CD4-positive, alpha-beta T cell (primary cell): ENCODE measurements around the gene CRELD1. TPM values are rescaled to one million over a fixed set of nuclear protein-coding genes. Genes with fewer than 3 reads are reported as not detected.

ENCODE experiments used
- ATAC-seq: fragments of 200-7000 bp; cut with Tn5 transposase; one replicate; pipeline ENCODE4 v1.10.0; 2022; ENCODE audit warnings: mild to moderate bottlenecking; ENCODE audit not compliant: poor library complexity
- CTCF ChIA-PET: fragments of 350-600 bp; sonication (Branson Sonifier 250); formaldehyde crosslinking; loops from one replicate; lab custom pipeline; 2021; ENCODE audit warnings: antibody characterized with exemption, inconsistent platforms; lab: Charles Lee
- POLR2A ChIA-PET: fragments of 350-600 bp; sonication (Branson Sonifier 250); formaldehyde crosslinking; loops from one replicate; lab custom pipeline; 2021; ENCODE audit warnings: antibody characterized with exemption, inconsistent platforms; lab: Charles Lee
- DNase-seq, 14 experiments: peaks; one replicate each; pipeline ENCODE4 v3.0.0-alpha.2; 2013 to 2020; ENCODE audit warnings: mixed read lengths in 2 of 14
- H3K27ac ChIP-seq, 2 donors: one replicate each; pipeline versions ENCODE4 v1.5.1 to v1.7.0; 2013; ENCODE audit warnings: low read length in 2 of 2, low read depth in 1 of 2, mild to moderate bottlenecking in 1 of 2
- H3K27me3 ChIP-seq, 2 experiments: 1 replicate in 1 of 2; 2 replicates in 1 of 2; pipeline versions ENCODE4 v1.6.1 to v1.7.0; 2013; ENCODE audit warnings: low read length in 2 of 2, control low read depth in 1 of 2, mild to moderate bottlenecking in 1 of 2, moderate library complexity in 1 of 2; ENCODE audit not compliant: insufficient read depth in 2 of 2, control insufficient read depth in 1 of 2
- H3K36me3 ChIP-seq: one replicate; pipeline ENCODE4 v1.6.1; 2013; ENCODE audit warnings: low read length, control low read depth; ENCODE audit not compliant: insufficient read depth
- H3K4me1 ChIP-seq: one replicate; pipeline ENCODE4 v1.6.1; 2013; ENCODE audit warnings: low read length, control low read depth; ENCODE audit not compliant: insufficient read depth
- H3K4me3 ChIP-seq: one replicate; pipeline ENCODE4 v1.5.1; 2013; ENCODE audit warnings: mild to moderate bottlenecking, low read length, moderate library complexity
- H3K9me3 ChIP-seq, 2 experiments: 1 replicate in 1 of 2; 2 replicates in 1 of 2; pipeline versions ENCODE4 v1.6.1 to v1.7.0; 2013; ENCODE audit warnings: low read length in 2 of 2, mild to moderate bottlenecking in 2 of 2, control low read depth in 1 of 2, moderate library complexity in 1 of 2; ENCODE audit not compliant: control insufficient read depth in 1 of 2, insufficient read depth in 1 of 2
- H3K27ac Mint-ChIP-seq: one replicate; pipeline ENCODE4 v1.8.0; 2020; ENCODE audit warnings: mixed read lengths
- H3K27me3 Mint-ChIP-seq: one replicate; pipeline ENCODE4 v1.8.0; 2021; ENCODE audit warnings: mixed read lengths
- H3K36me3 Mint-ChIP-seq: one replicate; pipeline ENCODE4 v1.8.0; 2021; ENCODE audit warnings: low read depth, mixed read lengths
- H3K4me1 Mint-ChIP-seq: one replicate; pipeline ENCODE4 v1.8.0; 2021; ENCODE audit warnings: low read depth, mixed read lengths
- H3K4me3 Mint-ChIP-seq: one replicate; pipeline ENCODE4 v1.8.0; 2020; ENCODE audit warnings: mild to moderate bottlenecking, mixed read lengths
- H3K9me3 Mint-ChIP-seq: one replicate; pipeline ENCODE4 v1.8.0; 2020; ENCODE audit warnings: mixed read lengths
- CTCF ChIP-seq: fragments of 200-600 bp; IDR thresholded peaks from one replicate; pipeline ENCODE4 v1.8.0; 2022; ENCODE audit warnings: antibody characterized with exemption, mild to moderate bottlenecking
- intact Hi-C, 2 experiments: fragments of 100-400 bp; cut with DNase I in 1 of 2; cut with micrococcal nuclease in 1 of 2; formaldehyde crosslinking; loops; one replicate each; pipeline versions ENCODE4 v1.15.1 to v1.9.0; 2023 to 2025; cut with DNase I, micrococcal nuclease
- total RNA-seq, 174 experiments: library from RNA in 2 of 174; stranded (reverse) in 2 of 174; gene quantifications; one replicate each; pipeline ENCODE4 v1.2.3 and lab custom pipeline; 2021 to 2026

The CRELD1 gene
- total RNA-seq, 2 experiments from 2014 or later = 10.7 to 12.4 TPM

GRCh38 chr3:9890249-9891071 is 43.2 kb upstream of the CRELD1 start, which contains the start of gene JAGN1:
TSS of gene JAGN1 (plus strand) at chr3:9890610. CDS start at chr3:9890723, 113 bp downstream.
- peak within 1 kb of the TSS; percentile 99 to 100 for H3K27ac ChIP-seq
- Mint-ChIP-seq H3K27ac (peak within 1 kb of the TSS; percentile 95), H3K4me1 (peaks cover 49% of the 10 kb centered on the region), H3K27me3 (no peaks in the 10 kb centered on the region), H3K36me3 (peaks cover 42% of the 10 kb centered on the region), H3K9me3 (no peaks in the 10 kb centered on the region), H3K4me3 (peak within 1 kb of the TSS; percentile 99)
- ChIA-PET CTCF (interaction anchor here (0.6 to 2.4 kb wide), 5 partner anchors 41 to 430 kb away, joined by 3 to 14 read pairs (median 4); partner anchors contain the start of genes CRELD1 and SEC13), POLR2A (interaction anchor here (0.5 to 3.7 kb wide), 32 partner anchors 11 to 494 kb away, joined by 3 to 98 read pairs (median 6); partner anchors contain the start of genes ARPC4, CRELD1, EMC3 and IL17RC)
- ATAC-seq (peak; percentile 91), DNase-seq (peak; percentile 84 to 96 (median 91))
- TF ChIP-seq CTCF = no peak
- no peaks in the 10 kb centered on the region for H3K9me3 ChIP-seq
- intact Hi-C loops = loop anchor here (1.0 to 5.0 kb wide), 8 partner anchors 42 to 430 kb away; partner anchors contain the start of genes CRELD1 (in 2 of the 2), RPUSD3 (in 2 of the 2), BRK1 (in 1 of the 2) and OGG1 (in 1 of the 2)
- peaks cover 18% of the 10 kb centered on the region for H3K36me3 ChIP-seq
- peaks cover 20% of the 10 kb centered on the region for H3K4me1 ChIP-seq
- peak within 1 kb of the TSS; percentile 95 for H3K4me3 ChIP-seq
- H3K27me3 ChIP-seq = no peaks in the 10 kb centered on the region

- peaks cover 55% of the 10 kb centered on the region for H3K4me1 Mint-ChIP-seq
- peak overlapping the region; percentile 95 for H3K4me3 ChIP-seq
Observed at GRCh38 chr3:9891072-9891622, 42.5 kb upstream of the CRELD1 start.

More at GRCh38 chr3:9891072-9891622, 42.5 kb upstream of the CRELD1 start:
- POLR2A ChIA-PET = interaction anchor here (0.5 to 3.7 kb wide), 27 partner anchors 11 to 495 kb away, joined by 3 to 98 read pairs (median 6); partner anchors contain the start of genes ARPC4, CRELD1, EMC3 and IL17RC
- no peak for ATAC-seq
- Mint-ChIP-seq H3K27ac (peak overlapping the region; percentile 95), H3K36me3 (peaks cover 42% of the 10 kb centered on the region), H3K27me3 (no peaks in the 10 kb centered on the region), H3K4me3 (peak overlapping the region; percentile 99), H3K9me3 (no peaks in the 10 kb centered on the region)
- no peaks in the 10 kb centered on the region for H3K27me3 ChIP-seq
- DNase-seq = no peak
- peaks cover 22% of the 10 kb centered on the region for H3K4me1 ChIP-seq
- H3K9me3 ChIP-seq = no peaks in the 10 kb centered on the region
- no peak for TF ChIP-seq CTCF
- CTCF ChIA-PET = interaction anchor here (0.7 to 2.4 kb wide), 4 partner anchors 40 to 430 kb away, joined by 3 to 14 read pairs (median 5); partner anchors contain the start of genes CRELD1 and SEC13
- intact Hi-C loops = loop anchor here (2.0 to 5.0 kb wide), 7 partner anchors 42 to 430 kb away; partner anchors contain the start of genes CRELD1 (in 2 of the 2), RPUSD3 (in 2 of the 2), OGG1 (in 1 of the 2) and PRRT3 (in 1 of the 2)
- H3K27ac ChIP-seq = peak overlapping the region; percentile 99 to 100
- peaks cover 18% of the 10 kb centered on the region for H3K36me3 ChIP-seq
